Head of caudate nucleus (tissue), 42 donors: ENCODE measurements around the gene SFRP2.
A peak's percentile ranks its signal among the peaks of the same experiment; 100 is the strongest.

Experiments
- DNase-seq, 42 donors: peaks; one replicate each; pipeline versions ENCODE4 v3.0.0 to v3.0.0-alpha.2; 2020 to 2021; ENCODE audit warnings: mixed read lengths in 7 of 42
- intact Hi-C: fragments of 100-400 bp; cut with DNase I; formaldehyde crosslinking; loops from one replicate; pipeline ENCODE4 v1.15.0; 2022

The SFRP2 gene

DNA sequence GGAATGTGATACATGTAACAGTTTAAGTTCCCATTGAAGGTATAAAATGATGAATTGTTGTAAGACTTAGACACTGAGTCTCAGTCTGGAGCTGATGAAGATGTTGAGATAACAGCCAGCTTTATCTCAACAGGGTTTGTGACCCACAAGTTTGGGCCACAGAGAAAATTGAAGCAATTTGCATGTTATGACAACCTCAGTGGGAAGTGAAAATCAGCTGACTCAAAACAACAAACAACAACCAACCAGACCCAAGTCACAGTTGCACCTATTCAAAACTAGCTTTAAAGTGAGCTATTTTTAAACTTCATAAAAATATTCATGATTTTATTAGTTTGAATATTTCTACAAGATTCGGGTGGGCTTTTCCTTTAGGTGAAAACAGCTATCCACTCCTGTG, 8.0 kb downstream of the SFRP2 start:
- intact Hi-C loops = no loop called here
- no peak for DNase-seq

GRCh38 chr4:153780221-153780620, 8.7 kb downstream of the SFRP2 start:
- DNase-seq = no peak
- intact Hi-C loops = no loop called here

DNA sequence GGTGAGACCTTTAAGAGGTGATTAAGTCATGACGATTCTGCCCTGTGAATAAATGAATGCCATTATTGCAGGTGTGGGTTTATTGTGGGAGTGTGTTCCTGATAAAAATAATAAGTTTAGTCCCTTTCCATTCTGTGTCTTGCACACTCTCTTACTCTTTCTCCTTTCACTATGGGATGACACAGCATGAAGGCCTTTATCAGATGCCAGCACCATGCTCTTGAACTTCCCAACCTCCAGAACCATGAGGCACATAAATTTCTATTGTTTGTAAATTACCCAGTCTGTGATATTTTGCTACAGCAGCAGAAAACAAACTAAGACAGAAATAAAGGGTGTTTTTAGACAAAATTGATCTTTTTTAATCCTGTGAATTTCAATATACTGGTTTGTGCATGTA, 10.5 kb downstream of the SFRP2 start:
- intact Hi-C loops = no loop called here
- DNase-seq = no peak

DNA sequence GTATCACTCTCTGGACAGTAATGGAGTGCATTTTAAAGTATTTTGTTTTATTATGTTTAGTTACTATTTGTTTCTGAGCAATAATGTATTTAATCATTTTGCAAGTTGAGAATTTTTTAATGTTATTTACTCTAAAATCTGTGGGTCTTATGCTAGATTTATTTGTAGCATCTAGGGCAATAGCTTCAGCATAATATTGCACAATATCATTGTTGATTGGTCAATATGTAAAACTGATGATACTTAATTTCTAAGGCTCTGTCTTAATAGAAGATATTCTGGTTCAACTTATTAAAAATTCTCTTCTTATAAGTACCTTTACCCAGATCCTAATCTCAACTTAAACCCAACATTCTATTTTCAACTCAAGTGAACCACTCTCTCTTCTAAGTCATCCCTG, 11.5 kb downstream of the SFRP2 start:
- DNase-seq = no peak
- intact Hi-C loops = no loop called here

GRCh38 chr4:153776601-153777000, 12.3 kb downstream of the SFRP2 start:
- no peak for DNase-seq

DNA sequence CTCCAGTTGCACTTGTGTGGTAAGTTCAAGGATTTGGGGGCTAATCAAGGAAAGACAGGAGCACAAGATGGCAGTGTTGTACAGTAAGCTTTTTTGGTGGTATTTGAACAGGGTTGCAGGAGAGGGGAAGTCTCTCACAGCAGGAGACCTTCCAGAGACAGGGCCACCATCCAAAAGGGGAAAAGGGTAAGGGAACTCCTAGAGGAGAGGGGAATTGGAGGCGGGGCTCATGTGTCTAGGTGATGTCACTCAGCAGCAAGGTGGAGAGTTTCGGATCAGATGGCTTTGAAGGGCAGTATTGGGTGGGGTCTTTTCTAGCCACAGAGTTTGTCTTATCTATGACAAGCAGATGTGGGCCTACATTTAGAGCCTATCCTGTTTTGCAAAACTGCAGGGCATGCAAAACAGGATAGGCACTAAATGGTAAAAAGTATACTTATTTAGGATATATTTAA, 15.6 kb downstream of the SFRP2 start:
- intact Hi-C loops = no loop called here
- DNase-seq = no peak

More at GRCh38 chr4:153776601-153777000, 12.3 kb downstream of the SFRP2 start:
- intact Hi-C loops = no loop called here

- no peak for DNase-seq
- intact Hi-C loops = no loop called here
Measured at GRCh38 chr4:153771046-153771445, 17.8 kb downstream of the SFRP2 start.

DNA sequence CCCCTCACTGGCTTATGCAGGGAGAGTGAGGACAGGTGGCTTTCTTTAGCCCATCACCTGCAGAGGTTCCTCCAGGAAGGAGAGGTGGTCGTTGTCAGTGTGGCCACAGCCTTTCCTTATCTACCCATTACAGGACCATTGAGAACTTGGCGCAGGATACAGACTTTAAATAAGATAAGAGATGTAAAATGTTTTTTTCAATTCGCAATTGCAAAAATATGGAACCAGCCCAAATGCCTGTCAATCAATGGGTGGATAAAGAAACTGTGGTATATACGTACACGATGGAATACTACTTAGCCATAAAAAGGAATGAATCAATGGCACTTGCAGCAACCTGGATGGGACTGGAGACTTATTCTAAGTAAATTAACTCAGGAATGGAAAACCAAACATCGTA, 22.1 kb downstream of the SFRP2 start:
- DNase-seq = no peak
- intact Hi-C loops = no loop called here

- no peak for DNase-seq
- intact Hi-C loops = no loop called here
Measured at GRCh38 chr4:153765894-153766293, 23.0 kb downstream of the SFRP2 start.

GRCh38 chr4:153764601-153765368, 24.1 kb downstream of the SFRP2 start:
- no peak for DNase-seq

DNA sequence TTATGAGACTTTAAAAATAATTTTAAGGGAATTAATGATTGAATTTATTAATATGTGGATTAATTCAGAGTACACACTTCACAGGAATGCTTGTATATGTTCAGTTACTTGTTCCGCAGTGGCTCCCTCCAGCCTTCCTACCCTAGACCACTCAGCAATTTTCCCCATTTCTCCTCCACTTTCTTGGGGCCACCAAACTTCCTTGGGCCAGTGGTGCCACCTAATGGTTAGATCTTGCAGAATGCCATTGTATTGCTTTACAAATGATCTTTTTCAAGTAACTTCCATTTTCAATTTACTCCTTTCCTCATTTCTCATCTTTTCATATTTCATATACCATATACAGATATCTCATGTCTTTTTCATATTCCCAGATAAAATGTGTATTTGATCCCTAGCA, 25.5 kb downstream of the SFRP2 start:
- intact Hi-C loops = no loop called here
- DNase-seq = no peak

More at GRCh38 chr4:153764601-153765368, 24.1 kb downstream of the SFRP2 start:
- intact Hi-C loops = no loop called here

DNA sequence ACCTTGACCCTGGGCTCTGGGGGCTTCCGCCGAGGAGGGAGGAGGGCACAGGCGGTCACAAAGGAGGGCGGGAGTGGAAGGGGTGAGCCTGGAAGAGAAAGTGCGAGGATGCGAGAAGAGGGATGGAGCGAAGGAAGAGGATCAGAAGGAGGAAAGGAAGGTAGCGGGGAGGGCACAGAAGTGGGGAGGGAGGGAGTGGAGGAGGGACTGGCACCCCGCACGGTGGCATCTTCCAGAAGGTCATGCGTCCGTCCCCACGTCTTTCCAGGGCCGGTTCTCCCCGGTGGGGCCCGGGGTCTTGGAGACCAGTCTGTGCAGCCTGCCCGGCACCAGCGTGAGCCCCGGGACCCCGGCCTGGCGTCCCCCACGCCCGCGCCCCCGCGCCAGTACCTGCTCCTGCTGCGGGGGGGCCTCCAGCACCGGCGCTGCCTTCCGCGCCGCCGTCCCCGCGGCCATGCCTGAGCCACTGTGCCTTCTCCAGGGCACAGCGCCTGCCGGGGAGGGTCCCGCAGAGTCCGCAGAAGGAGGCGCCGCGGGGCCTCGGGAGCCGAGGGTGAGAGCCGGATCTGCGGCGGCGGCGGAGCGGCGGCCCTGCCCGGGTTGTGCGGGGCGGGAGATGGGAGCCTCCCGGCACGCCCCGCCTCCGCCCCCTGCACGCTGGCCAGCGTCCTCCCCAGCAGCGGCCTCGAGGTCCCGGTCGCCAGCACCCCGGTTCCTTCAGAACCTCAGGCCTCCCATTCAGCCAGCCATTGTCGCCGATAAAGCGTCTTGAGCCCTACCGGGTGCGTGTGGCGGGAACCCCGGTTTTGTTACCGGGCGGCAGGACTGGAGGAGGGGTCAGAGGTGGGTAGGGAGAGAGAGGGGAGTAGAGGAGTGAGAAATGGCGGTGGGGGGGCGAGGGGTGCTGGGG, 29.2 kb downstream of the SFRP2 start, which contains the start of gene RNF175:
Gene RNF175 (minus strand): TSS at position 618 of the 910 bp plus-strand sequence. CDS start 162 bp downstream, at position 456.
- intact Hi-C loops = loop anchor here (10.0 kb wide), 2 partner anchors 125 to 415 kb away; partner anchors contain the start of gene MND1
- peak in 38 of 42 donors; percentile 17 to 77 (median 43) for DNase-seq

- intact Hi-C loops = loop anchor here (10.0 kb wide), 2 partner anchors 124 to 414 kb away; partner anchors contain the start of gene MND1
- DNase-seq = peak in 18 of 42 donors; percentile 5 to 52 (median 22)
Measured at GRCh38 chr4:153758688-153759406, 30.0 kb downstream of the SFRP2 start.

DNA sequence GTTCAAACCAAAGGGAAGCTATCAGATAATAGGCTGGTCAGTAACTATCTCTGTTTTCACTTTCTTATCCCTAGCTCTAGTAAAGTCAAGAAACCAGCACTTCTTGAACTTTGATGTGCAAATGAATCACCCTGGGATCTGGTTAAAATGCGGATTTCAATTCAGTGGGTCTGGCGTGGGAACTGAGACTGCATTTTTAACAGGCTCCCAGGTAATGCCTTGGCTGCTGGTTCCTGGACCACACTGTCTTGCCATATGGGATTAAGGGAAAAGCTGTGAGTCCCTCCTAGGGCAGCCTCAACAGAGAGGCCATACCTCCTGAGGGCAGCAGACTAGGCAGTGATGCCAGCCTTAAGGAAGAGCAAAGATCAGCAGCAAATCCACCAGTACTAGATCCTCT, 30.7 kb downstream of the SFRP2 start:
- intact Hi-C loops = loop anchor here (10.0 kb wide), 2 partner anchors 123 to 413 kb away; partner anchors contain the start of gene MND1
- no peak for DNase-seq

GRCh38 chr4:153757407-153757806, 31.5 kb downstream of the SFRP2 start:
- DNase-seq = no peak
- intact Hi-C loops = loop anchor here (10.0 kb wide), 2 partner anchors 123 to 413 kb away; partner anchors contain the start of gene MND1

DNA sequence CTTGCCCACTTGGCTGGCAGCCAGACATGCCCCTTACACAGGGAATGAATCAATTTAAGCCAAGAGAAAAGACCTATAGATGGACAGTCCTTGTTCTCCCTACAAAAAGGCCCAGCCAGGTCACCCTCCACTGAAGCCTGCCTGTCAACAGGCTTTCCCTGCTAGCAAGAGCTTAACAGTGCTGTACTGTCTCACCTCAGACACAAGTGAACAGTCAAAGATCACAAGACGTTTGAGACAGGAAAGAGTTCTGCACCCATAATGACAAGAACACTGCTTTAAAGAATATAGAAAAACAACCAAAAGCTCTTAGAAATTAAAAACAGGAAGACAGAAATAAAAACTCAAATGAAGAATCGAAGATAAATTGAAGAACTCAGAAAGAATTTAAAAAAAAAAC, 33.7 kb downstream of the SFRP2 start:
- DNase-seq = no peak
- intact Hi-C loops = loop anchor here (10.0 kb wide), 2 partner anchors 120 to 410 kb away; partner anchors contain the start of gene MND1

DNA sequence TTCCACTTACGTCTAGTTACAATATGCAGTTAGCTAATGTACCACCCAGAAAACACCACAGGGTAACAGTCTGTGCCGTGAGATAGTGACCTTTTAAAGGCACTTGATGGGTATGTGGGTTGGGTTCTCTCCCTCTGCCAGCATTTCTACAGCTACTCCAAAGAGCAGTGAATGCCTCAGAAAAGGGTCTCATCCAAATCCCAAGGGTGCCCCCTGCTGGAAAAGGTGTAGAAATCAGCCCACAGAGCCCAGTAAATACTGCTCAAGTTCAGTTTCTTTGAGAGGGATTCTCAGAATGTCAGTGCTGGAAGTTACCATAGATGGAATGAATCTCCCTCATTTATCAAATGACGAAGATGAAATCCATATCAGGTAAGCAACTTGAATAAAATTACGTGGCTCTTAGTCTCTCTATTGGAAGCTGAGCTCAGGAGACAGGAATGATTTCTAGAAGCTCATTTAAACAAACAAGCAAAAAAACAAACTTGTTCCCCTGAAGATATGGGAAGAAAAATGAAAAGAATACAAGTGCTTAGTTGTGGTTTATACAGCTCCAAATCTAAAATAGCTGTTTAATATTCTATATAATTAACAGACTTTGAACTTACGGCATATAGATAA, 38.6 kb downstream of the SFRP2 start:
- DNase-seq = peak in 41 of 42 donors; percentile 41 to 86 (median 72)

GRCh38 chr4:153748378-153748777, 40.5 kb downstream of the SFRP2 start:
- intact Hi-C loops = no loop called here
- DNase-seq = no peak

More for the DNA sequence above, 38.6 kb downstream of the SFRP2 start:
- intact Hi-C loops = loop anchor here (10.0 kb wide), 2 partner anchors 116 to 406 kb away; partner anchors contain the start of gene MND1
